H9 (cell line): ENCODE data around the gene RNPS1. TPM values are rescaled to one million over a fixed set of nuclear protein-coding genes. Genes with fewer than 3 reads are reported as not detected.

Experiments used
- DNase-seq: peaks from one replicate; pipeline ENCODE4 v3.0.0-alpha.2; 2017
- H2AFZ ChIP-seq: one replicate; pipeline ENCODE4 v1.6.1; 2013; ENCODE audit warnings: mild to moderate bottlenecking, low read length, control low read depth, moderate library complexity
- H2AK5ac ChIP-seq: 2 replicates; pipeline ENCODE4 v1.6.1; 2013; ENCODE audit warnings: low read length, control low read depth, mixed read lengths; ENCODE audit not compliant: insufficient read length
- H2BK120ac ChIP-seq: one replicate; pipeline ENCODE4 v1.6.1; 2013; ENCODE audit warnings: low read depth, mild to moderate bottlenecking, low read length, control low read depth, inconsistent platforms; ENCODE audit not compliant: poor library complexity, severe bottlenecking
- H2BK12ac ChIP-seq: 2 replicates; pipeline ENCODE4 v1.6.1; 2013; ENCODE audit warnings: low read length, control low read depth, mixed read lengths, low read depth; ENCODE audit not compliant: insufficient read length
- H2BK15ac ChIP-seq: 2 replicates; pipeline ENCODE4 v1.6.1; 2013; ENCODE audit warnings: low read depth, low read length, control low read depth
- H2BK20ac ChIP-seq: one replicate; pipeline ENCODE4 v1.6.1; 2013; ENCODE audit warnings: low read depth, mild to moderate bottlenecking, low read length, control low read depth, inconsistent platforms; ENCODE audit not compliant: poor library complexity, severe bottlenecking
- H2BK5ac ChIP-seq: 2 replicates; pipeline ENCODE4 v1.6.1; 2013; ENCODE audit warnings: low read length, control low read depth, mixed read lengths; ENCODE audit not compliant: insufficient read length
- H3K14ac ChIP-seq: 2 replicates; pipeline ENCODE4 v1.6.1; 2013; ENCODE audit warnings: low read length, control low read depth; ENCODE audit not compliant: insufficient read depth
- H3K18ac ChIP-seq: 2 replicates; pipeline ENCODE4 v1.6.1; 2013; ENCODE audit warnings: low read depth, mild to moderate bottlenecking, mixed read lengths, low read length, control low read depth; ENCODE audit not compliant: insufficient read length
- H3K23ac ChIP-seq: 2 replicates; pipeline ENCODE4 v1.6.1; 2013; ENCODE audit warnings: low read length, control low read depth, mixed read lengths, low read depth; ENCODE audit not compliant: insufficient read length
- H3K23me2 ChIP-seq: 2 replicates; pipeline ENCODE4 v1.6.1; 2013; ENCODE audit warnings: low read depth, mild to moderate bottlenecking, mixed read lengths, low read length, control low read depth; ENCODE audit not compliant: insufficient read length, poor library complexity, severe bottlenecking
- H3K27ac ChIP-seq: 2 replicates; pipeline ENCODE4 v1.5.1; 2013; ENCODE audit warnings: low read length, control low read depth, mixed read lengths, low read depth; ENCODE audit not compliant: insufficient read length
- H3K27me3 ChIP-seq: 2 replicates; pipeline ENCODE4 v1.6.1; 2013; ENCODE audit warnings: low read length, control low read depth, inconsistent platforms; ENCODE audit not compliant: insufficient read depth
- H3K4ac ChIP-seq: 2 replicates; pipeline ENCODE4 v1.6.1; 2013; ENCODE audit warnings: low read depth, mild to moderate bottlenecking, control low read depth, inconsistent platforms, low read length, moderate library complexity
- H3K4me1 ChIP-seq: 2 replicates; pipeline ENCODE4 v1.6.1; 2013; ENCODE audit warnings: low read length, control low read depth, inconsistent platforms; ENCODE audit not compliant: insufficient read depth
- H3K4me2 ChIP-seq: 2 replicates; pipeline ENCODE4 v1.6.1; 2013; ENCODE audit warnings: low read length, control low read depth, mixed read lengths; ENCODE audit not compliant: insufficient read length, insufficient read depth
- H3K56ac ChIP-seq: 2 replicates; pipeline ENCODE4 v1.6.1; 2013; ENCODE audit warnings: low read depth, mild to moderate bottlenecking, mixed read lengths, low read length, control low read depth; ENCODE audit not compliant: insufficient read length
- H3K79me1 ChIP-seq: 2 replicates; pipeline ENCODE4 v1.6.1; 2013; ENCODE audit warnings: low read depth, mild to moderate bottlenecking, moderate library complexity, low read length, control low read depth, inconsistent platforms; ENCODE audit not compliant: insufficient read depth, poor library complexity, severe bottlenecking
- H3K79me2 ChIP-seq: 2 replicates; pipeline ENCODE4 v1.6.1; 2013; ENCODE audit warnings: low read length, control low read depth, inconsistent platforms; ENCODE audit not compliant: insufficient read depth
- H3K9ac ChIP-seq: 2 replicates; pipeline ENCODE4 v1.6.1; 2013; ENCODE audit warnings: low read length, control low read depth, mixed read lengths; ENCODE audit not compliant: insufficient read length; ENCODE audit errors: extremely low read depth
- H3K9me3 ChIP-seq: one replicate; pipeline ENCODE4 v1.6.1; 2013; ENCODE audit warnings: low read depth, low read length, inconsistent platforms; ENCODE audit not compliant: control insufficient read depth
- H3T11ph ChIP-seq: one replicate; pipeline ENCODE4 v1.6.1; 2013; ENCODE audit warnings: mild to moderate bottlenecking, low read length, control low read depth, inconsistent platforms
- H4K20me1 ChIP-seq: one replicate; pipeline ENCODE4 v1.6.1; 2013; ENCODE audit not compliant: control insufficient read depth, insufficient read length, insufficient read depth
- H4K5ac ChIP-seq: 2 replicates; pipeline ENCODE4 v1.6.1; 2013; ENCODE audit warnings: low read depth, mild to moderate bottlenecking, mixed read lengths, low read length, control low read depth; ENCODE audit not compliant: insufficient read length
- H4K8ac ChIP-seq: replicated peaks from 2 replicates; pipeline ENCODE4 v1.6.1; 2013; ENCODE audit warnings: low read length, control low read depth, mixed read lengths, low read depth; ENCODE audit not compliant: insufficient read length
- H4K91ac ChIP-seq: 2 replicates; pipeline ENCODE4 v1.6.1; 2013; ENCODE audit warnings: low read depth, mild to moderate bottlenecking, moderate library complexity, mixed read lengths, low read length, control low read depth; ENCODE audit not compliant: insufficient read length
- H3K27ac Mint-ChIP-seq, 3 experiments: 2 replicates in 2 of 3; 3 replicates in 1 of 3; pipeline ENCODE4 v1.8.0; 2020 to 2021; ENCODE audit warnings: mixed read lengths in 3 of 3, mild to moderate bottlenecking in 1 of 3, moderate library complexity in 1 of 3
- H3K27me3 Mint-ChIP-seq: 2 replicates; pipeline ENCODE4 v1.8.0; 2021; ENCODE audit warnings: low read depth, mild to moderate bottlenecking, moderate library complexity, mixed read lengths
- H3K36me3 Mint-ChIP-seq, 3 experiments: 2 replicates in 2 of 3; 3 replicates in 1 of 3; pipeline ENCODE4 v1.8.0; 2020 to 2021; ENCODE audit warnings: low read depth in 3 of 3, mixed read lengths in 3 of 3; ENCODE audit not compliant: insufficient read depth in 1 of 3
- H3K4me1 Mint-ChIP-seq, 2 experiments: 2 replicates each; pipeline ENCODE4 v1.8.0; 2020; ENCODE audit warnings: mixed read lengths in 2 of 2
- H3K4me3 Mint-ChIP-seq, 2 experiments: 2 replicates in 1 of 2; 3 replicates in 1 of 2; pipeline ENCODE4 v1.8.0; 2020 to 2021; ENCODE audit warnings: mild to moderate bottlenecking in 2 of 2, mixed read lengths in 2 of 2, moderate library complexity in 1 of 2
- H3K9me3 Mint-ChIP-seq, 2 experiments: 2 replicates in 1 of 2; 3 replicates in 1 of 2; pipeline ENCODE4 v1.8.0; 2020; ENCODE audit warnings: mild to moderate bottlenecking in 2 of 2, mixed read lengths in 2 of 2, moderate library complexity in 1 of 2
- WGBS: extraction: QIAGEN DNeasy Blood & Tissue Kit; methylation state at CpG from one replicate; pipeline ENCODE4 v1.1.7; 2013; ENCODE audit warnings: missing lambda C conversion rate, low lambda C conversion rate, mixed read lengths; ENCODE audit not compliant: insufficient read length; ENCODE audit errors: extremely low coverage; 5-methylcytosine and 5-hydroxymethylcytosine counted together
- total RNA-seq: library from RNA; stranded (reverse); gene quantifications from 2 replicates; pipeline ENCODE4 v1.2.1, GENCODE V29; 2021
- TF ChIP-seq, protein P1 (sequence below): fragments of 200-600 bp; sonication (generic); conservative IDR thresholded peaks from 3 replicates; pipeline ENCODE4 v1.8.0; 2021; ENCODE audit warnings: antibody characterized with exemption, mild to moderate bottlenecking

Gene RNPS1
- total RNA-seq, 1 experiment from 2014 or later, result 384 TPM

- peak; percentile 56 for DNase-seq
- Mint-ChIP-seq H3K4me1 (peaks cover 5 to 17% of the 10 kb centered on the region in 2 experiments), H3K27ac (no peak overlapping the region), H3K36me3 (peaks cover 0 to 4% (median 3%) of the 10 kb centered on the region in 3 experiments; a peak in 4 of 7 replicates), H3K9me3 (no peaks in the 10 kb centered on the region), H3K27me3 (peaks cover 7% of the 10 kb centered on the region; the same call in 1 of the 2 replicates), H3K4me3 (no peak overlapping the region)
- Histone ChIP-seq H2BK120ac (no peak overlapping the region), H3K56ac (no peak overlapping the region), H2BK5ac (no peak overlapping the region), H3K18ac (no peak overlapping the region), H3T11ph (no peak overlapping the region), H3K27me3 (no peaks in the 10 kb centered on the region), H4K5ac (no peak overlapping the region), H4K8ac (no peak overlapping the region), H2AFZ (no peak overlapping the region), H3K27ac (no peak overlapping the region), H2BK20ac (no peak overlapping the region), H2BK15ac (no peak overlapping the region), H2AK5ac (no peak overlapping the region), H3K4me1 (no peaks in the 10 kb centered on the region), H3K79me2 (no peaks in the 10 kb centered on the region), H3K23ac (no peak overlapping the region), H3K9ac (no peak overlapping the region), H3K9me3 (no peaks in the 10 kb centered on the region), H3K14ac (no peak overlapping the region; the same call in 1 of the 2 replicates), H3K4me2 (no peak overlapping the region), H3K23me2 (no peaks in the 10 kb centered on the region), H3K79me1 (no peaks in the 10 kb centered on the region), H2BK12ac (no peak overlapping the region), H4K20me1 (no peaks in the 10 kb centered on the region), H4K91ac (no peak overlapping the region), H3K4ac (no peak overlapping the region)
- no CpG with 5 or more reads among the region's 14 CpGs for WGBS
- TF ChIP-seq, protein P1, sequence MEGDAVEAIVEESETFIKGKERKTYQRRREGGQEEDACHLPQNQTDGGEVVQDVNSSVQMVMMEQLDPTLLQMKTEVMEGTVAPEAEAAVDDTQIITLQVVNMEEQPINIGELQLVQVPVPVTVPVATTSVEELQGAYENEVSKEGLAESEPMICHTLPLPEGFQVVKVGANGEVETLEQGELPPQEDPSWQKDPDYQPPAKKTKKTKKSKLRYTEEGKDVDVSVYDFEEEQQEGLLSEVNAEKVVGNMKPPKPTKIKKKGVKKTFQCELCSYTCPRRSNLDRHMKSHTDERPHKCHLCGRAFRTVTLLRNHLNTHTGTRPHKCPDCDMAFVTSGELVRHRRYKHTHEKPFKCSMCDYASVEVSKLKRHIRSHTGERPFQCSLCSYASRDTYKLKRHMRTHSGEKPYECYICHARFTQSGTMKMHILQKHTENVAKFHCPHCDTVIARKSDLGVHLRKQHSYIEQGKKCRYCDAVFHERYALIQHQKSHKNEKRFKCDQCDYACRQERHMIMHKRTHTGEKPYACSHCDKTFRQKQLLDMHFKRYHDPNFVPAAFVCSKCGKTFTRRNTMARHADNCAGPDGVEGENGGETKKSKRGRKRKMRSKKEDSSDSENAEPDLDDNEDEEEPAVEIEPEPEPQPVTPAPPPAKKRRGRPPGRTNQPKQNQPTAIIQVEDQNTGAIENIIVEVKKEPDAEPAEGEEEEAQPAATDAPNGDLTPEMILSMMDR, result peak; percentile 56
Observed at GRCh38 chr16:2278272-2278608, 10.3 kb upstream of the RNPS1 start.
